HG03060 (cell line): ENCODE measurements around the gene GPR137B.

Source experiments
- ATAC-seq: cut with Tn5 transposase; IDR thresholded peaks from one replicate; pipeline ENCODE4 v1.9.1; 2021; ENCODE audit warnings: low read depth, moderate number of reproducible peaks; ENCODE audit not compliant: unreplicated experiment

Gene GPR137B

GRCh38 chr1:236141447-236142252 lies 689 bp upstream of the GPR137B start:
- no peak for ATAC-seq

GRCh38 chr1:236143104-236143948 lies 987 bp downstream of the GPR137B start:
- ATAC-seq: no peak

- no peak for ATAC-seq
Measured at GRCh38 chr1:236144033-236144432, 1.7 kb downstream of the GPR137B start.

GRCh38 chr1:236144446-236145150 lies 2.3 kb downstream of the GPR137B start:
- no peak for ATAC-seq

GRCh38 chr1:236147068-236147467 lies 4.7 kb downstream of the GPR137B start:
- ATAC-seq: no peak

GRCh38 chr1:236147521-236148469 lies 5.5 kb downstream of the GPR137B start:
- no peak for ATAC-seq

GRCh38 chr1:236148470-236148845 lies 6.1 kb downstream of the GPR137B start:
- ATAC-seq: no peak

GRCh38 chr1:236149003-236149595 lies 6.8 kb downstream of the GPR137B start:
- no peak for ATAC-seq

- ATAC-seq: no peak
Measured at GRCh38 chr1:236149696-236150228, 7.4 kb downstream of the GPR137B start.

- no peak for ATAC-seq
Measured at GRCh38 chr1:236150311-236150955, 8.1 kb downstream of the GPR137B start.

GRCh38 chr1:236150986-236151385 lies 8.6 kb downstream of the GPR137B start:
- ATAC-seq: no peak

GRCh38 chr1:236151739-236152424 lies 9.5 kb downstream of the GPR137B start:
- ATAC-seq: no peak

- ATAC-seq: no peak
Measured at GRCh38 chr1:236154126-236154525, 11.8 kb downstream of the GPR137B start.

GRCh38 chr1:236154671-236155398 lies 12.5 kb downstream of the GPR137B start:
- ATAC-seq: no peak

GRCh38 chr1:236155399-236155767 lies 13.0 kb downstream of the GPR137B start:
- no peak for ATAC-seq

- ATAC-seq: no peak
Measured at GRCh38 chr1:236155841-236156503, 13.6 kb downstream of the GPR137B start.
